ENCODE results near the gene ST8SIA1.

The ST8SIA1 gene

DNA sequence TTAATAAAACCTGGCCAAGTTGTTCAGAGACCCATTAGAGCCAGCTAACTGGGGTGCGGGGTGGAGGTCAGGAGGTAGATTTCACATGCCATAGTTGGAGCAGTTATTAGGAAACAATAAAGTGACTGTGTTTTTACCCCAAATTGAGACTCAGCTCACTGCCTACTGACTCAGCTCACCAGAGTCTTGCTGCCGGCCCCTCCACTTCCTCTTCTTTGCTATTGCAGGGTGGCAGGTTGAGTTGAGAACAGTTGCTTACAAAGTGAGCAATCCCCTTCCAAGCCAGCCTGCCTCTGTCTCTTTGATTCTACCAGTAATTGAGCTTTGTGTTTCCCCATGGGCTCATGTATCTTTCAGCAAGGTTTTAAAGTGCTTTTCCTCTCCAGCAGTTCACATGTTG lies 12.9 kb downstream of the ST8SIA1 start:
- TF ChIP-seq, protein P1, sequence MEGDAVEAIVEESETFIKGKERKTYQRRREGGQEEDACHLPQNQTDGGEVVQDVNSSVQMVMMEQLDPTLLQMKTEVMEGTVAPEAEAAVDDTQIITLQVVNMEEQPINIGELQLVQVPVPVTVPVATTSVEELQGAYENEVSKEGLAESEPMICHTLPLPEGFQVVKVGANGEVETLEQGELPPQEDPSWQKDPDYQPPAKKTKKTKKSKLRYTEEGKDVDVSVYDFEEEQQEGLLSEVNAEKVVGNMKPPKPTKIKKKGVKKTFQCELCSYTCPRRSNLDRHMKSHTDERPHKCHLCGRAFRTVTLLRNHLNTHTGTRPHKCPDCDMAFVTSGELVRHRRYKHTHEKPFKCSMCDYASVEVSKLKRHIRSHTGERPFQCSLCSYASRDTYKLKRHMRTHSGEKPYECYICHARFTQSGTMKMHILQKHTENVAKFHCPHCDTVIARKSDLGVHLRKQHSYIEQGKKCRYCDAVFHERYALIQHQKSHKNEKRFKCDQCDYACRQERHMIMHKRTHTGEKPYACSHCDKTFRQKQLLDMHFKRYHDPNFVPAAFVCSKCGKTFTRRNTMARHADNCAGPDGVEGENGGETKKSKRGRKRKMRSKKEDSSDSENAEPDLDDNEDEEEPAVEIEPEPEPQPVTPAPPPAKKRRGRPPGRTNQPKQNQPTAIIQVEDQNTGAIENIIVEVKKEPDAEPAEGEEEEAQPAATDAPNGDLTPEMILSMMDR (IDR thresholded peaks at IDR 0.05; ENCODE audit: low read depth, low read length, missing control alignments), result no peak
- no peak for DNase-seq (ENCODE audit: low read depth)
- no peak overlapping the region for H3K4me3 ChIP-seq (ENCODE audit: low read depth, low read length)
- in situ Hi-C loops (cut with HindIII; ENCODE audit: low sequenced_read_pairs), result no loop called here

DNA sequence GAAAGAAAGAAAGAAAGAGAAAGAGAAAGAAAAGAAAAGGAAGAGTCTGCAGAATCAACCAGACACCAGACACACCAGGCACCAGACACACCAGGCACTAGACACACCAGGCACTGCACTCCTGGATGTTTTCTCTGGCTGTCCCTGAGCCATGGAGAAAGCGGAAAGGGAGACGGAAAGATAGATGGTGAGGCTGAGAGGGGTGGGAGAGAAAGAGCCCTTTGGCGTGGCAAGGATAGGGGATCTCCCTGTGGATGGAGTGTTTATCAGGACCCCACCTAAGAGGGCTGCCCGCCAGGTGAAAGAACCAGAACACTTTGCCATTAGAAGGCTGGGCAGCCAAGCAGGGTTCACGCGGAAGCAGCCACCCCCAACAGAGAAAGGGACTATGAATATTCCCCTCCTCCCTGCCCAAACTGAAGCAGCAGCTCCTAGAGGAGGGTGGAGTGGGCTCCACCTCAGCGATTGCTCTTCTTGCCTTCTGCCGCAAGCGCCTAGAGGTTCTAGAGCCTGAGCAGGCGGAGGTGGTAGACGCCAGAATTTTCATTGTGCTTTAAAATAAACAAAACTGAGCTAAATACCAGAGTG lies 13.4 kb downstream of the ST8SIA1 start:
- no peak overlapping the region for H3K4me3 ChIP-seq (ENCODE audit: low read depth, low read length)
- no peak for DNase-seq (ENCODE audit: low read depth)
- TF ChIP-seq, protein P1 (IDR thresholded peaks at IDR 0.05; ENCODE audit: low read depth, low read length, missing control alignments), result no peak
- in situ Hi-C loops (cut with HindIII; ENCODE audit: low sequenced_read_pairs), result no loop called here

DNA sequence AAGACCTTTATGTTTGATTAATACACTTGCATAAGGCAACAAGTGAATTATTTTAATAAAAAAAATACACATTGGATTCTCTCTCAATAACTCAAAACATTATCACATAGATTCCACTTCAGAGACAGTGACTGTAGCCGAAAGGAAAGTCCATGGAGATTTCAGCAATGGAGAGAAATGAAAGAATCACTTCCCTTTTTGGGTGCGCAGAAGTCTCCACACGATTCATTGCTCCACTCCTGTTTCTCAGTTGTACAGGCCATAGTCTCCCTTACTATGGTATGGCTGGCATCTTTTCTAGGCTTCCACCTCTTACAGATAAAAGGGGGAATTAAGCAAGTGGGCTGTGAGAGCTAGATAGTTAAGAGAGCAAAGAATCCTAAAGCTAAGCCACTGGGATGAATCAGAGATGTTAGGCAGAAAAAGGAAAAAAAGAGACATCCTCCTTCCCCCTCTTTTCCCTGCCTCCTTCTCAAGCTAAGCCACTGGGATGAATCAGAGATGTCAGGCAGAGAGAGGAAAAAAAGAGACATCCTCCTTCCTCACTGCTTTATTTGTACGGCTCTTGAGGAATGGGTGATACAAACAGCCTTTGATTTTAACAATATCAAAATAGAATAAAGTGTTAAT lies 16.3 kb downstream of the ST8SIA1 start:
- no peak overlapping the region for H3K4me3 ChIP-seq (ENCODE audit: low read depth, low read length)
- TF ChIP-seq, protein P1 (IDR thresholded peaks at IDR 0.05; ENCODE audit: low read depth, low read length, missing control alignments), result no peak
- DNase-seq (ENCODE audit: low read depth), result no peak
- in situ Hi-C loops (cut with HindIII; ENCODE audit: low sequenced_read_pairs), result no loop called here

DNA sequence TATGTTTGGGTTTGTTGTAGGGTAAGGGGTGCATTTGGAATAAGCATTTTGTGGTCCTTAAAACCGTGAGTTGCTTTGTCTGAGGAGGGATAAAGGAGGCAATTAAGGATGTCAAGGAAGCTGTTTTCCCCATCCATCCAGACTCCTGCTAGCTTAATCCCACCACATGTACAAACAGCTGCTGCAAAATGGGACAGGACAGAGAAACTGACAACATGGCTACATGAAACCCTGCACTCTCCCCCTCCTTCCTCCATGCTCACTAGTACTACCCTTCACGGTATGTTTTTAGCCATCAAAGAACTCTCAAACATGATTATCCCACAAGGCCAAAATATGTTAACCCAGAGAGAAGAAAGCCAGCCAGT lies 20.6 kb downstream of the ST8SIA1 start:
- in situ Hi-C loops (cut with HindIII; ENCODE audit: low sequenced_read_pairs), result no loop called here
- TF ChIP-seq, protein P1 (IDR thresholded peaks at IDR 0.05; ENCODE audit: low read depth, low read length, missing control alignments), result no peak
- no peak overlapping the region for H3K4me3 ChIP-seq (ENCODE audit: low read depth, low read length)
- no peak for DNase-seq (ENCODE audit: low read depth)

DNA sequence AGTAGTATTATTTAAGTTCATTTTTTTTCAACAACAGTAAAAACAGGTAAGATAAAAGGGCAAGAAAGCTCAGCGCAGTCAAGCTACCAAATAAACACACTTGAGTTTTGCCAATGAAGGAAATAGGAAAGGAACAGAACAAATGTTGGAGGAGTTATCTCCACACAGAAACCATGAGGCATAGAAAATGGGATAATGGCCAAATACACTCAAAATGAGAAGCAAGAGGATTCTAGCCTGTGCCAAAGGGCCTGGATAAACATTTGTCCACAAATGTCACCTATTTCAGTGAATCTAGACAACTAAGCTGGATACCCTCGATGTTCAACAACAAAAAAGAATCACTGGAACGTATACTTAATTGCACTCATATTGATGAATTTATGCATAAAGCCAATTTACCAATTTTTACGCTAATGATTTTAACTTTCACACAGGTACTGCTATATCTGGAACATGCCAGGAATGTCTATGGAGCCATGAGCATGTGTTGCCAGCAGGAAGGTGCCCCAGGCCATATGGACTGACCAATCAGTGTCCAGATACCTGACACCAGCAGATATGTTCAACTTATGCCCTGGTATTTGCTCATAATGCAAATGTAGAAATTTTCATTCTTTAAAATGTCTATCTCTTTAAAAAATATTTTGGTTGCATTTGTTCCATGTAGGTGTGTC lies 21.1 kb downstream of the ST8SIA1 start:
- TF ChIP-seq, protein P1 (IDR thresholded peaks at IDR 0.05; ENCODE audit: low read depth, low read length, missing control alignments), result no peak
- no peak for DNase-seq (ENCODE audit: low read depth)
- in situ Hi-C loops (cut with HindIII; ENCODE audit: low sequenced_read_pairs), result no loop called here
- no peak overlapping the region for H3K4me3 ChIP-seq (ENCODE audit: low read depth, low read length)

DNA sequence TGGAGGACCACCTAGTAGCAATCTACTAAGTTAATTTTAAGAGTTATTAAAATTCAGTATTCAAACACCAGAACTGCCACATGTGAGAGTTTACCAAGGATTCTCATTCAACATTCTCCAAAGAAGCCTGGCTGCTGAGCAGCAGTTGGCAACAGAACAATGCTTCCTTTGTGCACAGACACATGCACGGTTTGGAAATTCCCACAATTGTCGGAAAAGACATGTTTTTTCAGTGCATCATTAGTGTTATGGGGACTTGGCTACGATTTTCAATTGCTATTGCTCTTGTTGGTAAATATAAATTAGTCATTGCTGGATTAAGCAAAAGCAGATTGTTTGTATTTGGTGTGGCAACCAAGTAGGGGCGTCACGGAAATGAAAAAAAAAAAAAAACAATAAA lies 22.2 kb downstream of the ST8SIA1 start:
- in situ Hi-C loops (cut with HindIII; ENCODE audit: low sequenced_read_pairs), result no loop called here
- TF ChIP-seq, protein P1 (IDR thresholded peaks at IDR 0.05; ENCODE audit: low read depth, low read length, missing control alignments), result no peak
- peak; percentile 72 for DNase-seq (ENCODE audit: low read depth)

More for the DNA sequence above, 22.2 kb downstream of the ST8SIA1 start:
- no peak overlapping the region for H3K4me3 ChIP-seq (ENCODE audit: low read depth, low read length)

All from astrocyte of the cerebellum (primary cell).